ENCODE data around the gene ATRN. TPM values are rescaled to one million over a fixed set of nuclear protein-coding genes. Genes with fewer than 3 reads are reported as not detected.

The ATRN gene
- total and polyA plus RNA-seq, 4 experiments from 2014 or later, result 4.0 to 12.5 (median 10.1) TPM

- Histone ChIP-seq H3K27ac (ENCODE audit: low read depth, low read length) (no peak overlapping the region), H3K9me3 (ENCODE audit: control insufficient read depth in 1 of 2, low read length in 2 of 2) (no peaks in the 10 kb centered on the region), H3K4me1 (ENCODE audit: insufficient read depth, low read length) (no peaks in the 10 kb centered on the region), H3K27me3 (ENCODE audit: insufficient read depth, low read length) (no peaks in the 10 kb centered on the region), H3K4me3 (ENCODE audit: low read length in 2 of 2) (no peak overlapping the region), H3K36me3 (ENCODE audit: insufficient read depth, low read length) (no peaks in the 10 kb centered on the region)
- no peak for DNase-seq
- Mint-ChIP-seq H3K27ac (no peak overlapping the region), H3K27me3 (no peaks in the 10 kb centered on the region), H3K4me1 (peaks cover 0 to 5% (median 1%) of the 10 kb centered on the region in 4 donors), H3K4me3 (no peak overlapping the region), H3K36me3 (peaks cover 30 to 33% of the 10 kb centered on the region in 2 donors), H3K9me3 (no peaks in the 10 kb centered on the region)
- intact Hi-C loops (cut with micrococcal nuclease), result no loop called here
- ChIA-PET CTCF (ENCODE audit: partially characterized antibody) (interaction anchor here (1.2 to 2.4 kb wide), 5 partner anchors 11 to 148 kb away, joined by 3 to 11 read pairs (median 6); no protein-coding TSS in a partner anchor), POLR2A (ENCODE audit: partially characterized antibody) (no interaction called here)
Observed at GRCh38 chr20:3563133-3563532, 92.3 kb downstream of the ATRN start.

- Mint-ChIP-seq H3K27ac (no peak overlapping the region), H3K9me3 (no peaks in the 10 kb centered on the region), H3K4me3 (no peak overlapping the region), H3K4me1 (peaks cover 0 to 5% (median 1%) of the 10 kb centered on the region in 4 donors), H3K36me3 (peaks cover 30 to 35% of the 10 kb centered on the region in 2 donors), H3K27me3 (no peaks in the 10 kb centered on the region)
- H3K9me3 ChIP-seq (ENCODE audit: control insufficient read depth in 1 of 2, low read length in 2 of 2), result no peaks in the 10 kb centered on the region
- ChIA-PET CTCF (ENCODE audit: partially characterized antibody) (interaction anchor here (1.2 to 2.4 kb wide), 4 partner anchors 12 to 147 kb away, joined by 4 to 11 read pairs (median 8); no protein-coding TSS in a partner anchor), POLR2A (ENCODE audit: partially characterized antibody) (no interaction called here)
- intact Hi-C loops (cut with micrococcal nuclease), result no loop called here
- no peaks in the 10 kb centered on the region for H3K27me3 ChIP-seq (ENCODE audit: insufficient read depth, low read length)
- H3K27ac ChIP-seq (ENCODE audit: low read depth, low read length), result no peak overlapping the region
- H3K4me3 ChIP-seq (ENCODE audit: low read length in 2 of 2), result no peak overlapping the region
- H3K4me1 ChIP-seq (ENCODE audit: insufficient read depth, low read length), result no peaks in the 10 kb centered on the region
- DNase-seq, result peak in 4 of 5 donors; percentile 12 to 39 (median 24)
- no peaks in the 10 kb centered on the region for H3K36me3 ChIP-seq (ENCODE audit: insufficient read depth, low read length)
Observed at GRCh38 chr20:3563548-3564177, 92.8 kb downstream of the ATRN start.

GRCh38 chr20:3565851-3566250 lies 95.0 kb downstream of the ATRN start:
- peaks cover 0 to 5% (median 1%) of the 10 kb centered on the region in 4 donors for H3K4me1 Mint-ChIP-seq
- Histone ChIP-seq H3K27me3 (ENCODE audit: insufficient read depth, low read length) (no peaks in the 10 kb centered on the region), H3K4me3 (ENCODE audit: low read length in 2 of 2) (no peak overlapping the region), H3K9me3 (ENCODE audit: control insufficient read depth in 1 of 2, low read length in 2 of 2) (no peaks in the 10 kb centered on the region), H3K27ac (ENCODE audit: low read depth, low read length) (no peak overlapping the region), H3K4me1 (ENCODE audit: insufficient read depth, low read length) (no peaks in the 10 kb centered on the region), H3K36me3 (ENCODE audit: insufficient read depth, low read length) (no peaks in the 10 kb centered on the region)
- peaks cover 27% of the 10 kb centered on the region in 2 donors for H3K36me3 Mint-ChIP-seq
- DNase-seq, result no peak
- H3K4me3 Mint-ChIP-seq, result no peak overlapping the region
- H3K9me3 Mint-ChIP-seq, result no peaks in the 10 kb centered on the region
- H3K27me3 Mint-ChIP-seq, result no peaks in the 10 kb centered on the region
- intact Hi-C loops (cut with micrococcal nuclease), result no loop called here
- POLR2A ChIA-PET (ENCODE audit: partially characterized antibody), result no interaction called here
- CTCF ChIA-PET (ENCODE audit: partially characterized antibody), result no interaction called here
- no peak overlapping the region for H3K27ac Mint-ChIP-seq

GRCh38 chr20:3572151-3572550 lies 101.3 kb downstream of the ATRN start:
- ChIA-PET POLR2A (ENCODE audit: partially characterized antibody) (no interaction called here), CTCF (ENCODE audit: partially characterized antibody) (no interaction called here)
- Mint-ChIP-seq H3K36me3 (peaks cover 31 to 43% of the 10 kb centered on the region in 2 donors), H3K4me1 (no peaks in the 10 kb centered on the region), H3K9me3 (no peaks in the 10 kb centered on the region), H3K4me3 (no peak overlapping the region), H3K27me3 (no peaks in the 10 kb centered on the region), H3K27ac (peak overlapping the region in 1 of 7 donors; percentile 23)
- no peak for DNase-seq
- no peaks in the 10 kb centered on the region for H3K9me3 ChIP-seq (ENCODE audit: control insufficient read depth in 1 of 2, low read length in 2 of 2)
- peaks cover 3% of the 10 kb centered on the region for H3K36me3 ChIP-seq (ENCODE audit: insufficient read depth, low read length)
- no peaks in the 10 kb centered on the region for H3K27me3 ChIP-seq (ENCODE audit: insufficient read depth, low read length)
- H3K4me1 ChIP-seq (ENCODE audit: insufficient read depth, low read length), result no peaks in the 10 kb centered on the region
- no peak overlapping the region for H3K4me3 ChIP-seq (ENCODE audit: low read length in 2 of 2)
- intact Hi-C loops (cut with micrococcal nuclease), result no loop called here
- H3K27ac ChIP-seq (ENCODE audit: low read depth, low read length), result no peak overlapping the region

GRCh38 chr20:3576363-3576762 lies 105.5 kb downstream of the ATRN start:
- no peak for DNase-seq
- Histone ChIP-seq H3K4me3 (ENCODE audit: low read length in 2 of 2) (no peak overlapping the region), H3K4me1 (ENCODE audit: insufficient read depth, low read length) (no peaks in the 10 kb centered on the region), H3K36me3 (ENCODE audit: insufficient read depth, low read length) (peaks cover 3% of the 10 kb centered on the region), H3K9me3 (ENCODE audit: control insufficient read depth in 1 of 2, low read length in 2 of 2) (no peaks in the 10 kb centered on the region), H3K27ac (ENCODE audit: low read depth, low read length) (no peak overlapping the region), H3K27me3 (ENCODE audit: insufficient read depth, low read length) (no peaks in the 10 kb centered on the region)
- Mint-ChIP-seq H3K36me3 (peaks cover 50 to 53% of the 10 kb centered on the region in 2 donors), H3K4me3 (no peak overlapping the region), H3K27me3 (no peaks in the 10 kb centered on the region), H3K9me3 (no peaks in the 10 kb centered on the region), H3K4me1 (no peaks in the 10 kb centered on the region), H3K27ac (no peak overlapping the region)
- intact Hi-C loops (cut with micrococcal nuclease), result no loop called here
- CTCF ChIA-PET (ENCODE audit: partially characterized antibody), result interaction anchor here (2.2 kb wide), 1 partner anchor 12 kb away, joined by 6 read pairs; no protein-coding TSS in a partner anchor
- POLR2A ChIA-PET (ENCODE audit: partially characterized antibody), result no interaction called here

- Mint-ChIP-seq H3K27ac (no peak overlapping the region), H3K4me3 (no peak overlapping the region), H3K36me3 (peaks cover 58 to 59% of the 10 kb centered on the region in 2 donors), H3K4me1 (no peaks in the 10 kb centered on the region), H3K9me3 (no peaks in the 10 kb centered on the region), H3K27me3 (no peaks in the 10 kb centered on the region)
- intact Hi-C loops (cut with micrococcal nuclease), result no loop called here
- Histone ChIP-seq H3K27ac (ENCODE audit: low read depth, low read length) (no peak overlapping the region), H3K4me1 (ENCODE audit: insufficient read depth, low read length) (no peaks in the 10 kb centered on the region), H3K27me3 (ENCODE audit: insufficient read depth, low read length) (no peaks in the 10 kb centered on the region), H3K9me3 (ENCODE audit: control insufficient read depth in 1 of 2, low read length in 2 of 2) (no peaks in the 10 kb centered on the region), H3K36me3 (ENCODE audit: insufficient read depth, low read length) (peaks cover 3% of the 10 kb centered on the region), H3K4me3 (ENCODE audit: low read length in 2 of 2) (no peak overlapping the region)
- CTCF ChIA-PET (ENCODE audit: partially characterized antibody), result interaction anchor here (1.5 to 2.2 kb wide), 2 partner anchors 13 to 169 kb away, joined by 3 to 6 read pairs; no protein-coding TSS in a partner anchor
- no peak for DNase-seq
- POLR2A ChIA-PET (ENCODE audit: partially characterized antibody), result no interaction called here
Observed at GRCh38 chr20:3577366-3577765, 106.5 kb downstream of the ATRN start.

- Mint-ChIP-seq H3K4me1 (no peaks in the 10 kb centered on the region), H3K9me3 (no peaks in the 10 kb centered on the region), H3K27ac (no peak overlapping the region), H3K27me3 (no peaks in the 10 kb centered on the region), H3K4me3 (no peak overlapping the region), H3K36me3 (peaks cover 76 to 77% of the 10 kb centered on the region in 2 donors)
- H3K4me3 ChIP-seq (ENCODE audit: low read length in 2 of 2), result no peak overlapping the region
- no peaks in the 10 kb centered on the region for H3K27me3 ChIP-seq (ENCODE audit: insufficient read depth, low read length)
- no peaks in the 10 kb centered on the region for H3K4me1 ChIP-seq (ENCODE audit: insufficient read depth, low read length)
- no peaks in the 10 kb centered on the region for H3K36me3 ChIP-seq (ENCODE audit: insufficient read depth, low read length)
- ChIA-PET CTCF (ENCODE audit: partially characterized antibody) (no interaction called here), POLR2A (ENCODE audit: partially characterized antibody) (no interaction called here)
- H3K9me3 ChIP-seq (ENCODE audit: control insufficient read depth in 1 of 2, low read length in 2 of 2), result no peaks in the 10 kb centered on the region
- DNase-seq, result no peak
- intact Hi-C loops (cut with micrococcal nuclease), result no loop called here
- no peak overlapping the region for H3K27ac ChIP-seq (ENCODE audit: low read depth, low read length)
Observed at GRCh38 chr20:3580412-3580811, 109.6 kb downstream of the ATRN start.

All from CD4-positive, alpha-beta memory T cell (primary cell).